SK-N-MC (cell line): ENCODE data around the gene TECPR2.

Source experiments
- EZH2 ChIP-seq: fragments of 200-600 bp; sonication (generic); IDR thresholded peaks from one replicate; pipeline ENCODE4 v1.6.1; 2017; ENCODE audit warnings: antibody characterized with exemption
- POLR2AphosphoS5 ChIP-seq: IDR thresholded peaks from 2 replicates; pipeline ENCODE4 v1.6.1; 2012; ENCODE audit warnings: mild to moderate bottlenecking, low read depth, low read length, borderline replicate concordance

- TF ChIP-seq POLR2AphosphoS5: no peak
- no peak for TF ChIP-seq EZH2
These were observed 99.0 kb downstream of the TECPR2 start for GRCh38 chr14:102461490-102462338.
